Fibroblast of lung (primary cell): Measurements from ENCODE around the gene PTGIS. TPM values are rescaled to one million over a fixed set of nuclear protein-coding genes. Genes with fewer than 3 reads are reported as not detected.

Experiments
- DNase-seq, 2 donors: peaks; one replicate each; pipeline versions ENCODE4 v3.0.0 to v3.0.0-alpha.2; 2010; ENCODE audit warnings: low read depth in 2 of 2
- H2AFZ ChIP-seq: 2 replicates; pipeline ENCODE4 v1.5.1; 2012; ENCODE audit warnings: low read length, control low read depth, inconsistent platforms
- H3K27ac ChIP-seq: 2 replicates; pipeline ENCODE4 v1.5.1; 2011; ENCODE audit warnings: low read length, control low read depth; ENCODE audit not compliant: insufficient read depth
- H3K27me3 ChIP-seq: 2 replicates; pipeline ENCODE4 v1.5.1; 2011; ENCODE audit warnings: mild to moderate bottlenecking, low read length; ENCODE audit not compliant: control insufficient read depth, insufficient read depth
- H3K36me3 ChIP-seq: 2 replicates; pipeline ENCODE4 v1.5.1; 2011; ENCODE audit warnings: low read length; ENCODE audit not compliant: control insufficient read depth, insufficient read depth
- H3K4me1 ChIP-seq: 2 replicates; pipeline ENCODE4 v1.5.1; 2011; ENCODE audit warnings: low read length; ENCODE audit not compliant: control insufficient read depth, insufficient read depth; ENCODE audit errors: extremely low read depth
- H3K4me2 ChIP-seq: 2 replicates; pipeline ENCODE4 v1.5.1; 2011; ENCODE audit warnings: low read length, control low read depth; ENCODE audit not compliant: insufficient read depth; ENCODE audit errors: extremely low read depth
- H3K4me3 ChIP-seq, 4 experiments: fragments of 200-600 bp in 1 of 4; sonication (generic) in 1 of 4; replicated peaks in 1 of 4; 2 replicates each; pipeline ENCODE4 v1.5.1; 2011 to 2016; ENCODE audit warnings: low read length in 4 of 4, low read depth in 3 of 4, mild to moderate bottlenecking in 3 of 4, control low read depth in 2 of 4, inconsistent platforms in 1 of 4, mixed read lengths in 1 of 4; ENCODE audit not compliant: insufficient read depth in 1 of 4; ENCODE audit errors: control extremely low read depth in 1 of 4
- H3K79me2 ChIP-seq: 2 replicates; pipeline ENCODE4 v1.5.1; 2012; ENCODE audit warnings: mild to moderate bottlenecking, low read length, inconsistent platforms; ENCODE audit not compliant: control insufficient read depth, insufficient read depth
- H3K9ac ChIP-seq: 2 replicates; pipeline ENCODE4 v1.5.1; 2011; ENCODE audit warnings: mild to moderate bottlenecking, low read length, control low read depth; ENCODE audit not compliant: insufficient read depth
- H3K9me3 ChIP-seq: 2 replicates; pipeline ENCODE4 v1.5.1; 2012; ENCODE audit warnings: low read depth, low read length; ENCODE audit not compliant: control insufficient read depth, insufficient read depth
- H4K20me1 ChIP-seq: 2 replicates; pipeline ENCODE4 v1.5.1; 2011; ENCODE audit warnings: low read length; ENCODE audit not compliant: control insufficient read depth, insufficient read depth; ENCODE audit errors: extremely low read depth
- CTCF ChIP-seq, 2 donors: IDR thresholded peaks in 1 of 2; conservative IDR thresholded peaks in 1 of 2; 1 replicate in 1 of 2; 2 replicates in 1 of 2; pipeline ENCODE4 v1.5.1; 2011 to 2012; ENCODE audit warnings: low read length in 2 of 2, control low read depth in 1 of 2, inconsistent platforms in 1 of 2, low read depth in 1 of 2, mild to moderate bottlenecking in 1 of 2
- EZH2 ChIP-seq: IDR thresholded peaks from 2 replicates; pipeline ENCODE4 v1.5.1; 2012; ENCODE audit warnings: low read length, control low read depth, mild to moderate bottlenecking; ENCODE audit errors: missing control alignments
- polyA plus RNA-seq, 2 donors: library from polyadenylated mRNA; depleted of rRNA in 1 of 2; stranded (reverse) in 1 of 2; unstranded in 1 of 2; fragments of >200 nt; gene quantifications; 2 replicates each; pipeline ENCODE4 v1.2.1, GENCODE V29; 2011 to 2012; ENCODE audit warnings: missing spikeins in 1 of 2
- total RNA-seq: library from RNA; depleted of rRNA; stranded (reverse); fragments of >200 nt; gene quantifications from 2 replicates; pipeline ENCODE4 v1.2.1, GENCODE V29; 2014

PTGIS gene
- total and polyA plus RNA-seq, 2 donors (not counting 1 experiment from before 2014, with no cell fraction given): 6.8 to 41.5 TPM

GRCh38 chr20:49456646-49457045 lies 111.3 kb downstream of the PTGIS start:
- H3K27ac ChIP-seq: no peak overlapping the region
- no peaks in the 10 kb centered on the region for H3K4me1 ChIP-seq
- TF ChIP-seq EZH2 (no peak), CTCF (conservative IDR thresholded peaks at IDR 0.05 in 1 of 2, IDR thresholded peaks at IDR 0.05 in 1 of 2; ENCODE audit: low read depth in 1 of 2, low read length in 2 of 2) (no peak)
- no peak overlapping the region for H3K4me3 ChIP-seq
- peaks cover 7% of the 10 kb centered on the region for H3K27me3 ChIP-seq
- no peaks in the 10 kb centered on the region for H3K36me3 ChIP-seq
- no peak overlapping the region for H2AFZ ChIP-seq
- DNase-seq: no peak
- H4K20me1 ChIP-seq: no peaks in the 10 kb centered on the region
- no peaks in the 10 kb centered on the region for H3K9me3 ChIP-seq
- H3K9ac ChIP-seq: no peak overlapping the region
- no peak overlapping the region for H3K4me2 ChIP-seq
- no peaks in the 10 kb centered on the region for H3K79me2 ChIP-seq

- H3K4me3 ChIP-seq: no peak overlapping the region
- H3K36me3 ChIP-seq: no peaks in the 10 kb centered on the region
- DNase-seq: no peak
- H3K9ac ChIP-seq: no peak overlapping the region
- peaks cover 7% of the 10 kb centered on the region for H3K27me3 ChIP-seq
- no peak for TF ChIP-seq EZH2
- H4K20me1 ChIP-seq: no peaks in the 10 kb centered on the region
- H3K27ac ChIP-seq: no peak overlapping the region
- no peak overlapping the region for H2AFZ ChIP-seq
- no peaks in the 10 kb centered on the region for H3K4me1 ChIP-seq
- no peaks in the 10 kb centered on the region for H3K9me3 ChIP-seq
- no peaks in the 10 kb centered on the region for H3K79me2 ChIP-seq
- no peak overlapping the region for H3K4me2 ChIP-seq
These were observed 112.2 kb downstream of the PTGIS start for GRCh38 chr20:49455691-49456090.

Other genes with a start within 250 kb of the PTGIS start
- gene KCNB1, start 85.5 kb downstream of the PTGIS start, total RNA-seq: under 0.01 TPM in 2 replicates
- gene KCNB1, start 85.5 kb downstream of the PTGIS start, polyA plus RNA-seq: 0.07 and 0.08 TPM in 2 replicates
- 19.0 and 21.0 TPM in 2 replicates for gene B4GALT5, start 145.7 kb upstream of the PTGIS start, total RNA-seq
- 28.0 and 34.1 TPM in 2 replicates for gene B4GALT5, start 145.7 kb upstream of the PTGIS start, polyA plus RNA-seq
- gene SLC9A8, start 244.7 kb upstream of the PTGIS start, total RNA-seq: 6.9 and 15.5 TPM in 2 replicates
- 2.4 and 2.7 TPM in 2 replicates for gene SLC9A8, start 244.7 kb upstream of the PTGIS start, polyA plus RNA-seq